OCI-LY3 (cell line): ENCODE measurements around the gene DNM3.

ENCODE experiments used
- EZH2phosphoT487 ChIP-seq: fragments of 200-600 bp; shearing (Covaris generic); IDR thresholded peaks from 2 replicates; pipeline ENCODE4 v1.6.1; 2018; ENCODE audit warnings: antibody characterized with exemption, mixed run types, low read depth
- TF ChIP-seq, protein P1 (sequence below): fragments of 200-600, 300-600 bp; sonication (generic); IDR thresholded peaks from 2 replicates; pipeline ENCODE4 v1.5.1; 2014; ENCODE audit warnings: antibody characterized with exemption, low read length, low read depth

DNA sequence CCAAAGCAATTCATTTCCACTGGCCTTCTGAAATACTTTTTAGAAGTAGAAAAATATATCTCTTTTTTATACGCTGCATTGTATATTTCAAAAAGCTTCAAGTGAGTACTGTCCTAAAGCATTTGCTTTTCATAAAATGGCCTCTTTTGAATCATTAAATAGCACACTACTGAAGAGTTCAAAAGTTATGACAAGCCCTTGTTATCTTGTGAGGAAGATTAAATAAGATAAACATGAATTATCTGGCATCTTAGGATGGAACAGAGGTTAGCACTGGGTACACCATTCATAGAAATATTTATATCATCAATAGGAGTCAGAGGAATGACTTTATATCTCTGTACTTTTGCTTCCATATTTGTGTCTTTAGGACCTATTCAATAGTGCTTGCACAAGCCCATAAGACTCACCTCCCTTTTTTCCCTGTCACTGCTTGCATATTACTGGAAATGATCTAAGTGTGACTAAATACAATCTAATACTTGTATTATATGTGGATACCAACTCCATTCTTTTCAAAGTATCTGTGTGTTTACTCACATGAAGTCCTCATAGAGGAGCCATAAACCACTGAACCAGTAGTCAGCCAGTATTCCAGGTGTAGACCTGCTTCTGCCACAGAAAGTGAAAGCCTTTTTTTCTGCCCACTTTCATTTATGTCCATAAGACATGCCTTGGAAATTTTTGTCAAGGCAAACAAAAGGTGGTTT, 305.0 kb downstream of the DNM3 start:
- TF ChIP-seq, protein P1, sequence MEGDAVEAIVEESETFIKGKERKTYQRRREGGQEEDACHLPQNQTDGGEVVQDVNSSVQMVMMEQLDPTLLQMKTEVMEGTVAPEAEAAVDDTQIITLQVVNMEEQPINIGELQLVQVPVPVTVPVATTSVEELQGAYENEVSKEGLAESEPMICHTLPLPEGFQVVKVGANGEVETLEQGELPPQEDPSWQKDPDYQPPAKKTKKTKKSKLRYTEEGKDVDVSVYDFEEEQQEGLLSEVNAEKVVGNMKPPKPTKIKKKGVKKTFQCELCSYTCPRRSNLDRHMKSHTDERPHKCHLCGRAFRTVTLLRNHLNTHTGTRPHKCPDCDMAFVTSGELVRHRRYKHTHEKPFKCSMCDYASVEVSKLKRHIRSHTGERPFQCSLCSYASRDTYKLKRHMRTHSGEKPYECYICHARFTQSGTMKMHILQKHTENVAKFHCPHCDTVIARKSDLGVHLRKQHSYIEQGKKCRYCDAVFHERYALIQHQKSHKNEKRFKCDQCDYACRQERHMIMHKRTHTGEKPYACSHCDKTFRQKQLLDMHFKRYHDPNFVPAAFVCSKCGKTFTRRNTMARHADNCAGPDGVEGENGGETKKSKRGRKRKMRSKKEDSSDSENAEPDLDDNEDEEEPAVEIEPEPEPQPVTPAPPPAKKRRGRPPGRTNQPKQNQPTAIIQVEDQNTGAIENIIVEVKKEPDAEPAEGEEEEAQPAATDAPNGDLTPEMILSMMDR: no peak
- TF ChIP-seq EZH2phosphoT487: no peak
